ENCODE results near the gene GAMT. TPM values are rescaled to one million over a fixed set of nuclear protein-coding genes. Genes with fewer than 3 reads are reported as not detected.

GAMT gene
- total RNA-seq, 3 donors from 2014 or later: 16.0 to 25.9 (median 23.1) TPM

- no peak for DNase-seq
- H3K36me3 Mint-ChIP-seq (ENCODE audit: insufficient read depth): peaks cover 7% of the 10 kb centered on the region
- H3K4me3 Mint-ChIP-seq: no peak overlapping the region
- no peak for ATAC-seq
- no peaks in the 10 kb centered on the region for H3K9me3 Mint-ChIP-seq
- peaks cover 11% of the 10 kb centered on the region for H3K4me1 Mint-ChIP-seq (ENCODE audit: low read depth)
- H3K27me3 Mint-ChIP-seq (ENCODE audit: low read depth): peaks cover 2% of the 10 kb centered on the region
Observed at GRCh38 chr19:1379961-1380489, 21.3 kb downstream of the GAMT start.

GRCh38 chr19:1379126-1379905 lies 22.0 kb downstream of the GAMT start:
- Mint-ChIP-seq H3K9me3 (no peaks in the 10 kb centered on the region), H3K36me3 (ENCODE audit: insufficient read depth) (peaks cover 8% of the 10 kb centered on the region), H3K4me1 (ENCODE audit: low read depth) (peaks cover 7% of the 10 kb centered on the region), H3K4me3 (no peak overlapping the region), H3K27me3 (ENCODE audit: low read depth) (peaks cover 2% of the 10 kb centered on the region)
- DNase-seq (no peak), ATAC-seq (no peak)

- Mint-ChIP-seq H3K9me3 (no peaks in the 10 kb centered on the region), H3K27me3 (ENCODE audit: low read depth) (no peaks in the 10 kb centered on the region), H3K4me1 (ENCODE audit: low read depth) (peaks cover 4% of the 10 kb centered on the region), H3K4me3 (no peak overlapping the region), H3K36me3 (ENCODE audit: insufficient read depth) (peaks cover 11% of the 10 kb centered on the region)
- ATAC-seq: peak in 1 of 2 donors; percentile 23
- DNase-seq: no peak
Observed at GRCh38 chr19:1377965-1378785, 23.2 kb downstream of the GAMT start.

- peaks cover 11% of the 10 kb centered on the region for H3K36me3 Mint-ChIP-seq (ENCODE audit: insufficient read depth)
- H3K9me3 Mint-ChIP-seq: no peaks in the 10 kb centered on the region
- DNase-seq (no peak), ATAC-seq (no peak)
- no peak overlapping the region for H3K4me3 Mint-ChIP-seq
- no peaks in the 10 kb centered on the region for H3K4me1 Mint-ChIP-seq (ENCODE audit: low read depth)
- no peaks in the 10 kb centered on the region for H3K27me3 Mint-ChIP-seq (ENCODE audit: low read depth)
Observed at GRCh38 chr19:1377176-1377964, 24.0 kb downstream of the GAMT start.

GRCh38 chr19:1376415-1376805 lies 24.9 kb downstream of the GAMT start:
- Mint-ChIP-seq H3K27me3 (ENCODE audit: low read depth) (no peaks in the 10 kb centered on the region), H3K9me3 (no peaks in the 10 kb centered on the region), H3K4me3 (no peak overlapping the region), H3K36me3 (ENCODE audit: insufficient read depth) (peaks cover 11% of the 10 kb centered on the region), H3K4me1 (ENCODE audit: low read depth) (no peaks in the 10 kb centered on the region)
- no peak for DNase-seq
- ATAC-seq: no peak

DNA sequence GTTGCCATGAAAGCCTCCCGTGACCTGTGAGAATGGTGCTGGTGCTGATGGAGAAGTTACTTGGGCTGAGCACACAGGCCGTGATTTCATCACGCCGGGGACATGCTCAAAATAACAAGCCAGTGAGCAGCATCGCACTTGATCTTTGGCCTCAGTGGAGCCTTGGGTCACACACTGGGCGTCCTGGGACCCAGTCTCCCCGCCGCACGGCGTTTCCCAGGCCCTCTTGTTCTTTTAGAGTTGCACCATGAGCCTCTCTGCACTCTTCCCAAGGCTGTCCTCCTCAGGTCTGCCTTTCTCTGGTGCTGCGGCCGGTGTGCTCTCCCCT lies 27.1 kb downstream of the GAMT start:
- ATAC-seq (no peak), DNase-seq (no peak)
- no peaks in the 10 kb centered on the region for H3K4me1 Mint-ChIP-seq (ENCODE audit: low read depth)
- peaks cover 13% of the 10 kb centered on the region for H3K36me3 Mint-ChIP-seq (ENCODE audit: insufficient read depth)
- H3K27me3 Mint-ChIP-seq (ENCODE audit: low read depth): no peaks in the 10 kb centered on the region
- no peak overlapping the region for H3K4me3 Mint-ChIP-seq
- no peaks in the 10 kb centered on the region for H3K9me3 Mint-ChIP-seq

DNA sequence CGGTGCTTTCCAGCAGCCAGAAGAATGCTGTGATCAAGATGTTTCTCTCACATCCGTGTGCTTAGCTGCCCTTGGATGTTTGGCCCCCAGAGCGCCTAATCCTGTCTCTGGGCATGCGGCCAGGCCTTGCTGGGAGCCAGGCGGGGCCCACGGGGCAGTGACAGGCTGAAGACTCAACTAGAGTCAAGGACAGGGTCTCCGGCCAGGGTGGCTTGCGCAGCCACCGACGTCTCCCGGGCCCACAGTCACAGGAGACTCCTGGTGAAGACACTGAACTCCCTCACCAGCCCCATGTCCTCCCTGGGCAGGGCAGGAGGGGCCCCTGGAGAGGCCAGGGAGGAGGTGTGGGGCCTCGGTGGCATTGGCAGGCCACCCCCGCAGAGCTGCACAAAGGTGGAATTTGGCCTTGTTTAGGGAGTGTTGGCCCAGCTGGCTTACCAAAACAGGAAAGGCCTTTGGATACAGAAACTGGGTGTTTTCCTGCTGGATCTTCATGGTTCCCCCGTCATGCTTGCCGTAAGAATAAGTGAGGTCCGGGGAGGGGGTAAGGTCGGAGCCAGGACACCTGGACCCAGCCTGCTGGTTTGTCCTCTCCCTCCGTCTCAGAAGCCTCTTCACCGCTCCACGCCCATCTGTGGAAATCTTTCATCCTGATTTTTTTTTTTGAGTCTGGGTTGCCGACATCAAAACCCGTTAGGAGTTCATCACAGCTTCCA lies 27.6 kb downstream of the GAMT start:
- DNase-seq: no peak
- ATAC-seq: no peak
- H3K4me1 Mint-ChIP-seq (ENCODE audit: low read depth): no peaks in the 10 kb centered on the region
- H3K9me3 Mint-ChIP-seq: no peaks in the 10 kb centered on the region
- H3K27me3 Mint-ChIP-seq (ENCODE audit: low read depth): no peaks in the 10 kb centered on the region
- H3K36me3 Mint-ChIP-seq (ENCODE audit: insufficient read depth): peaks cover 13% of the 10 kb centered on the region
- H3K4me3 Mint-ChIP-seq: no peak overlapping the region

DNA sequence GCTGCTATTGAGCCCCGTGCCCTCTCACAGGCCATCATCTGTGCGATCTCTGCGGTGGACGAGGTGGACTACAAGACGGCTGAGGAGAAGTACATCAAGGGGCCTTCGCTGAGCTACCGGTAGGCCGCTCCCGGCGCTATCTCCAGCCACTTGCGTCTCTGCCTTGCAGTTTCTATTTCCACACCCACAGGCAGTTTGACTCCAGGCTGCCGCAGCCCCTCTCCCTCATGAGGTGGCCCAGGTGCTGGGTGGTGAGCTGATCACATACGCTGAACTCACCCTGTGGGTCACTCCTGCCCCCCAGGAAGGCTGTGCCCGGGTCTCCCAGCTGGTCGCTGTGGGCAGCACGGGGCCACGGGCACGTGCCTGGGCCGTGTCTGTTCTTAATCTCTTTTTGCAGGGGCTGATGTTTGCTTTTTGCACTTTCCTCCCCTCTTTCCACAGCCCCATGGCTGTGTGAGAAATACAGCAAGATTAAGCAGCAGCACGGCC lies 28.3 kb downstream of the GAMT start:
- Mint-ChIP-seq H3K27me3 (ENCODE audit: low read depth) (no peaks in the 10 kb centered on the region), H3K4me1 (ENCODE audit: low read depth) (no peaks in the 10 kb centered on the region), H3K9me3 (no peaks in the 10 kb centered on the region), H3K4me3 (no peak overlapping the region), H3K36me3 (ENCODE audit: insufficient read depth) (peaks cover 13% of the 10 kb centered on the region)
- no peak for ATAC-seq
- no peak for DNase-seq

DNA sequence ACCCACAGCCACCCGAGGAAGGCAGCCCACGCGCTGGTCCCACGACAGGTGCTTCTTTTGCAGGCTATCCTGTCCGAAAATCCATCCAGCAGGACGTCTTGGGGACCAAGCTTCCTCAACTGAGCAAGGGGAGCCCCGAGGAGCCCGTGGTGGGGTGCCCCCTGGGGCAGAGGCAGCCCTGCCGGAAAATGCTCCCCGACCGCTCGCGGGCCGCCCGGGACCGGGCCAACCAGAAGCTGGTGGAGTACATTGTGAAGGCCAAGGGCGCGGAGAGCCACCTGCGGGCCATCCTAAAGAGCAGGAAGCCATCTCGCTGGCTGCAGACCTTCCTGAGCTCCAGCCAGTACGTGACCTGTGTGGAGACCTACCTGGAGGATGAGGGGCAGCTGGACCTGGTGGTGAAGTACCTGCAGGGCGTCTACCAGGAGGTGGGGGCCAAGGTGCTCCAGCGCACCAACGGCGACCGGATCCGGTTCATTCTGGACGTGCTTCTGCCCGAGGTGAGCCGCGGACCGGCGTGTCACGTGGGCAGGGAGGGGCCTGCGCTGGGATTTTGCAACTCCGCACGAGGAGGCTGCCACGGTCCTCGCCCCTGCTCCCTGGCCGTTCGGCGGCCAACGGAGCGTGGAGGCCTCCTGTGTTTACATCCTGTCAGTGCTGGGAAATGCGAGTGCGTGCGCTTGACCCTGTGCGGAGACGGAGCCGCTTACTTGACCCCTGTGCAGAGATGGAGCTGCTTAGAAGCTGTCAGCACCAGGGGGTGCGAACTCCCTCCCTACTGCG lies 30.6 kb downstream of the GAMT start:
- Mint-ChIP-seq H3K36me3 (ENCODE audit: insufficient read depth) (peaks cover 10% of the 10 kb centered on the region), H3K4me1 (ENCODE audit: low read depth) (no peaks in the 10 kb centered on the region), H3K27me3 (ENCODE audit: low read depth) (no peaks in the 10 kb centered on the region), H3K4me3 (no peak overlapping the region), H3K9me3 (no peaks in the 10 kb centered on the region)
- ATAC-seq: no peak
- no peak for DNase-seq

DNA sequence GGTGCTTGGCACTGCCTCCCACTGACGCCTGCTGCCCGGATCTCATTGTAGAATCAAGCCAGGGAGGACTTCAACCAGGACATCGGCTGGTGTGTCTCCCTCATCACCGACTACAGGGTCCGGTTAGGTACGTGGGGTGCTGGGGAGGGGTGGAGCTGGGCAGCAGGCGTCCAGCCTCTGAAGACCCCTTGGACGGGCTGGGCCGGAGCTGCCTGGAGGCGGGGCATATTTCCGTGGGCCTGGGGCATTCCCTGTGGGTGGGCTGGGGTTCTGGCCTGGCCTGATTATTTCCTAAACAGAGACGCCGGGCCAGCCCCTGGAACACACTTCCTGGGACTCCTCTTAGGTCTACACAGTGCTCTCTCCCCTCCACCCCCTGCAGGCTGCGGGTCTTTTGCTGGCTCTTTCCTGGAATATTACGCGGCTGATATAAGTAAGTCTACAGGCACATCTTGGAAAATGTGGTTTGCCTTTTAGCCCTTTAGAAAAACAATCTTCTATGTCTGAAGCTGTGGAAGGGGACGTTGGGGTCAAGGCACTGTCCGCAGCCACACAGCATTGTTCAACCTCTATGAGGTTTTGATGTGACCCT lies 32.0 kb downstream of the GAMT start:
- DNase-seq (no peak), ATAC-seq (no peak)
- Mint-ChIP-seq H3K27me3 (ENCODE audit: low read depth) (no peaks in the 10 kb centered on the region), H3K4me3 (no peak overlapping the region), H3K36me3 (ENCODE audit: insufficient read depth) (peaks cover 10% of the 10 kb centered on the region), H3K4me1 (ENCODE audit: low read depth) (peaks cover 3% of the 10 kb centered on the region), H3K9me3 (no peaks in the 10 kb centered on the region)

DNA sequence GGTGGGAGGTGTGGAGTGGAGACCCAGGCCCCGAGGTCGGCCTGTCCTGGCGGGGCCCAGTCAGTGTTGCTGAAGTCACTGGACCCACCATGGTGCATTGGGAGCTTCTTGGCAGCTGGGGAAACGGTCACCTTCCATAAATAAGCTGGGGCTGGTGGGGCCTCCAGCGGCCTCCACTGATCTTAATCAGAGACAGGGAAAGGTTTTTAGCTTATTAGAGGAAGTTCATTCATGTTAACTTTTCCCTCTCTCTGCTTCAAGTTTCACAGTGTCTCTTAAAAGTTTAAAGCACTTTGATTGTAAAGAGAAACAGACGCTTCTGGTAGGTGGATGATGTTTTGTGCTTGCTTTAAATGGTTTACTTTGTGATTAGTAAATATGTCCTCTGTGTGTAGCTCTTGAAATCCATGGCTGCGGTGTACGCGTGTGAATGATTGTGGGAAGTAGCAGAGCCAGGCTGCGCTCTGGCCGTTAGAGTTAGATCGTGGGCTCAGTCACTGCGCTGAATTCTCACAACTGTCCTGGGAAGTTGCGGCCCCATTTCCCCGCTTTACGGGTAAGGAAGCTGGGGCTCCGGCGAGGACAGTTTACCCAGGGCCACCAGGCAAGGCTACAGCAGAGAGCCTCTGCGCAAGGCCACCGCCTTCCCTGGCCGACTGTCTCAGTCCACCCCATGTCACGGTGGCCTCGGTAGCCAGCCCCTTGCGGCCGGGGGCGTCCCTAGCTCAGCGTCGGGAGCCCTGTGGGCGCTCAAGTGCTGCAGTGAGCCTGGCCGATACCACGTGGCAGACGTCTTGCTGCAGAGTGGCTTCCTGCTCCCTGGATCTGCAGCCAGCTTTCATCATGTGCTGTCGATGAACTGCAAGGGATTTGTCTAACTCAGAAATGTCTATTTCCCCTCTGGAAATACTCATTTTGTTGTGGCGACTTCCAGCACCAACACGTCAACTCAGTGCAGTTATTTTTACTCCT lies 34.2 kb downstream of the GAMT start:
- ATAC-seq (no peak), DNase-seq (no peak)
- Mint-ChIP-seq H3K4me3 (no peak overlapping the region), H3K9me3 (no peaks in the 10 kb centered on the region), H3K27me3 (ENCODE audit: low read depth) (no peaks in the 10 kb centered on the region), H3K4me1 (ENCODE audit: low read depth) (peaks cover 20% of the 10 kb centered on the region), H3K36me3 (ENCODE audit: insufficient read depth) (peaks cover 7% of the 10 kb centered on the region)

DNA sequence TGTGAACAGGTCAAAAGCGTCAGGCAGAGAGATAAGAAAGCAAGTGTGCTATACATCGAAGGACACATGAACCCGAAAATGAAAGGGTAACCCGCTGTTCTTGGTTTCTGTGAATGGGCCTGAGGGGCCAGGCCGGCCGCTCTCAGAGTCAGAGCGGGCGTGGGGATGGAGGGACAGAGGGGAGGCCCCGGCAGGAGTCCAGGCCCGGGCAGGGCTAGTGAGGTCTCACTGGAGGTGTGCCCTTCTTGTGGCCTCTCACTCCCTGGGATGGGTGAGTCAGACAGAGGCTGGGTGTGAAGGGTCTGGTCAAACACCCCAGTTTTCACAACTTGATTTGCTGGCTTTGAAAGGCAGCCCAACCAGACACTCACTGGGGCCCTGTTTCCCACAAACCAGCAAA lies 35.0 kb downstream of the GAMT start:
- Mint-ChIP-seq H3K4me1 (ENCODE audit: low read depth) (peaks cover 20% of the 10 kb centered on the region), H3K4me3 (no peak overlapping the region), H3K9me3 (no peaks in the 10 kb centered on the region), H3K36me3 (ENCODE audit: insufficient read depth) (peaks cover 10% of the 10 kb centered on the region), H3K27me3 (ENCODE audit: low read depth) (no peaks in the 10 kb centered on the region)
- ATAC-seq: no peak
- no peak for DNase-seq

Measured in activated T-cell treated with anti-CD3 and anti-CD28 coated beads, Interleukin-2, amount 50 U/mL, for 4 hours (primary cell).